Muscle layer of colon (tissue), 2 donors: ENCODE measurements around the gene ZNF804B.

Experiments
- H3K27ac ChIP-seq: one replicate; pipeline ENCODE4 v1.7.0; 2013; ENCODE audit warnings: low read depth, mild to moderate bottlenecking, low read length, moderate library complexity
- H3K27me3 ChIP-seq, 2 donors: one replicate each; pipeline ENCODE4 v1.7.0; 2013; ENCODE audit warnings: low read length in 2 of 2, mild to moderate bottlenecking in 2 of 2; ENCODE audit not compliant: insufficient read depth in 2 of 2, control insufficient read depth in 1 of 2
- H3K36me3 ChIP-seq: one replicate; pipeline ENCODE4 v1.7.0; 2013; ENCODE audit warnings: mild to moderate bottlenecking, low read length; ENCODE audit not compliant: insufficient read depth
- H3K4me1 ChIP-seq: one replicate; pipeline ENCODE4 v1.7.0; 2013; ENCODE audit warnings: mild to moderate bottlenecking, low read length; ENCODE audit not compliant: insufficient read depth
- H3K4me3 ChIP-seq, 2 donors: one replicate each; pipeline ENCODE4 v1.7.0; 2013; ENCODE audit warnings: low read length in 2 of 2, low read depth in 1 of 2, mild to moderate bottlenecking in 1 of 2, moderate library complexity in 1 of 2
- H3K9ac ChIP-seq: one replicate; pipeline ENCODE4 v1.7.0; 2013; ENCODE audit warnings: low read length
- H3K9me3 ChIP-seq: one replicate; pipeline ENCODE4 v1.7.0; 2013; ENCODE audit warnings: mild to moderate bottlenecking, low read length
- donor health status: abdominal sarcoma.
- donor health status: Adenocarcinoma of cecum.

The ZNF804B gene

GRCh38 chr7:88842201-88842600, 82.7 kb downstream of the ZNF804B start:
- Histone ChIP-seq H3K9ac (no peak overlapping the region), H3K9me3 (no peaks in the 10 kb centered on the region), H3K27me3 (no peaks in the 10 kb centered on the region), H3K36me3 (no peaks in the 10 kb centered on the region), H3K4me1 (no peaks in the 10 kb centered on the region), H3K4me3 (no peak overlapping the region), H3K27ac (no peak overlapping the region)

DNA sequence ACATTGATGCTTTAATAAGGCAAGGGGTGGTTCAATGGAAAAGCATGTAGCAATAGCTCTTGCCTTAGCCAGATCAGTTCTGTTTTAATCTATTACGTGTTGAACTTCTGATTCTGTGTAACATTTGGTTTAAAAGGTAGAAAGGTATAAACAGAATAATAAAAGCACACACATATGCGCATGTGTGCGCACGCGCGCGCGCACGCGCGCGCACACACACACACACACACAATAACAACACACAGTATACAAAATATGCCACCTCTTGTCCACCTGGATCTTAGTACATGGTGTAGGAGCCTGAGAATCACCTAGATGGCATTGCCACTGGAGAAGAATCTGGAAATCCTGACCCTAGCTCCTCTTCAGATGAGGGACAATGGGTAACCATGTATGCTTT, 85.6 kb downstream of the ZNF804B start:
- no peaks in the 10 kb centered on the region for H3K4me1 ChIP-seq
- no peak overlapping the region for H3K27ac ChIP-seq
- H3K27me3 ChIP-seq: no peaks in the 10 kb centered on the region
- no peaks in the 10 kb centered on the region for H3K36me3 ChIP-seq
- no peaks in the 10 kb centered on the region for H3K9me3 ChIP-seq
- H3K9ac ChIP-seq: no peak overlapping the region
- H3K4me3 ChIP-seq: no peak overlapping the region

DNA sequence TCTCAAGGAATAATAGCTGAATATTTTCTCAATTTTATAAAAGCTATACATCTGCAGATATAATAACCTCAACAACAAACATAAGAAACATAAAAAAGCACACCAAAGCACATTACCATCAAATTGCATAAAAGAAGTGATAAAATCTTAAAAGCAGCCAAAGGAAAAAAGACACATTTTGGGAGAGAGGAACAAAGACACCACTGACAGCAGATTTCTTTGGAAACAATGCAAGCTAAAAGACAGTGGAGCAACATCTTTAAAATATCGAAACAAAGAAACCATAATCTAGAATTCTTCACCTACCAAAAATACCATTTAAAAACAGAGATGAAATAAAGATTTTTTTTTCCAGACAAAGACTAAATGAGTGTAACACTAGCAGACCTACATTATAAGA, 91.7 kb downstream of the ZNF804B start:
- Histone ChIP-seq H3K4me3 (no peak overlapping the region), H3K27me3 (no peaks in the 10 kb centered on the region), H3K4me1 (no peaks in the 10 kb centered on the region), H3K36me3 (no peaks in the 10 kb centered on the region), H3K9ac (no peak overlapping the region), H3K9me3 (no peaks in the 10 kb centered on the region), H3K27ac (no peak overlapping the region)

DNA sequence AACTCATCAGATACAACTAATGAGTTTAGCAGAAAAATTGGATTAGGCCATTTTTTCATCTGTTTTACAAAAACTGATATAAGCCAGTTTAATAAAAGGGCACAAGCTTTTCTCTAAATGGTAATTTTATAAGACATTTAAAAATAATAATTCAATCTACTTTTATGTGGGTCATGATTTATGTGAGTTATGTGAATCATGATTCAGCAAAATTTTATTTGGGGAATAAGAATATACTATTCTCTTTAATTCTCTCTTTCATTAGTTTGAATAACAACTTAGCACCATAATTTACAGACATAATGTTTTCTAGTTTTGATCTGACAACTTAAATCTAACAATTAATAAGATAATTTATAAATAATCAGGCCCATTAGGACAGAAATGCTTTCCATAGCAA, 99.8 kb downstream of the ZNF804B start:
- H3K36me3 ChIP-seq: no peaks in the 10 kb centered on the region

DNA sequence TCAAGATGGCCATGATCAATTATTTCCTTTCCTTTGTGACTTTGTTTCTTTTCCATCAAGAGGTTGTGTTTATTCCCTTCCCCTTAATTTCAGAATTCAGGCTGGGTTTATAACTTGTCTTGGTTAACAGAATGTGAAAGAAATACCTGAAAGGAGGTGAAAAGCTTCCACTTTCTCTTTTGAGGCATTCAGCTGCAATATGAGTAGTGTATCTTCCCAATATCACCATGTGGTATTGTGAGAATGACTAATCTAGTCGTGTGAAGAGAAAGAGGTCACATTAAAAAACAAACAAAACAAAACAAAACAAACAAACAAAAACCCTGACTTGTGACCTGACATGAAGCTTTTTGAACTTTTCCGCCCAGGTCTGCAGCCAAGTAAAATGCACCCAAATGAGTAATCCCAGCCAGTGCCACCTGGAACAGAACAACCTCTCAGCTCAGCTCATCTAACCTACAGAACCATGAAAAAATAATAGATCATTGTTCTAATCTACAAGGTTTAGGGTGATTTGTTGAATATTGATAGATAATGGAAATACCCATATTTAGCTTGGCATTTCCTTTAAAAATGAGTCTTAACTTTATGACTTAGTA, 106.9 kb downstream of the ZNF804B start:
- Histone ChIP-seq H3K9ac (no peak overlapping the region), H3K27me3 (no peaks in the 10 kb centered on the region), H3K4me3 (no peak overlapping the region), H3K36me3 (no peaks in the 10 kb centered on the region), H3K9me3 (peaks cover 5% of the 10 kb centered on the region), H3K27ac (no peak overlapping the region), H3K4me1 (no peaks in the 10 kb centered on the region)

More for the DNA sequence above, 99.8 kb downstream of the ZNF804B start:
- Histone ChIP-seq H3K27ac (no peak overlapping the region), H3K27me3 (no peaks in the 10 kb centered on the region), H3K4me3 (no peak overlapping the region), H3K4me1 (no peaks in the 10 kb centered on the region), H3K9ac (no peak overlapping the region), H3K9me3 (no peaks in the 10 kb centered on the region)

DNA sequence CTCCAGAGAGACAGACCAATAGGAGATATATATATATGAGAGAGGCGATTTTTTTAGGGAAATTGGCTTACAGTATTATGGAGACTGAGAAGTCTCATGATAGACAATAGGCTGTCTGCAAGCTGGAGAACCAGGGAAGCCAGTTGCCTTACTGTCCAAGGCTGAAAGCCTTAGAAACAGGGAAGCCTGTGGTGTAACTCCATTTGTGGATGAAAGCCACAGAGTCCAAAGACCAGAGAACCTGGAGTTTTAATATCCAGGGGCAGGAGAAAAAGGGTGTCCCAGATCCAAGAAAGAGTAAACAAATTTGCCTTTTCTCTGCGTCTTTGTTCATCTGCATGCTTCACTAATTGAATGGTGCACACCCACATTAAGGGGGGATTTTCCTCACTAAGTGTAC, 107.7 kb downstream of the ZNF804B start:
- Histone ChIP-seq H3K4me1 (no peaks in the 10 kb centered on the region), H3K9ac (no peak overlapping the region), H3K36me3 (no peaks in the 10 kb centered on the region), H3K9me3 (peaks cover 5% of the 10 kb centered on the region), H3K4me3 (no peak overlapping the region), H3K27me3 (no peaks in the 10 kb centered on the region), H3K27ac (no peak overlapping the region)

GRCh38 chr7:88868456-88868855, 109.0 kb downstream of the ZNF804B start:
- Histone ChIP-seq H3K4me1 (no peaks in the 10 kb centered on the region), H3K9me3 (peaks cover 5% of the 10 kb centered on the region), H3K36me3 (no peaks in the 10 kb centered on the region), H3K4me3 (no peak overlapping the region), H3K27me3 (no peaks in the 10 kb centered on the region), H3K27ac (no peak overlapping the region), H3K9ac (no peak overlapping the region)

DNA sequence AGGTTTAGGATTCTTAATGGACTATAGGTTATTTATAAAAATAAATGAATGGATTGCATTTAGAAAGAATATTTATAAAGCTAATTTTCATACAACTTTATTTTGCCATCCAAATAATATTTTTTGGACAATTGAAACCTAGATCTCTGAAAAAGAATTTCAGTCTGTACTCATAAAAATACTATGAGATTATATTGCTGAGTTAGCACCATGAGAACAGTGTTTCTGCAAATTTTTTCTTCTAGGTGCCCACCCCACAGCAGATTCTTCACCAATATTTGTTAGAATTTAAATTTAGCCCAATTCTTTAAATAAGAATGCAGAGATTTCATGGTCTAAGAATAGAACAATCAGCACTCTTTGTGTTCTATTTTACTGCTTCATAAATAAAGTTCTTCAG, 121.6 kb downstream of the ZNF804B start:
- Histone ChIP-seq H3K9me3 (no peaks in the 10 kb centered on the region), H3K36me3 (no peaks in the 10 kb centered on the region), H3K9ac (no peak overlapping the region), H3K27me3 (no peaks in the 10 kb centered on the region), H3K27ac (no peak overlapping the region), H3K4me3 (no peak overlapping the region), H3K4me1 (no peaks in the 10 kb centered on the region)

GRCh38 chr7:88885131-88885530, 125.6 kb downstream of the ZNF804B start:
- H3K4me3 ChIP-seq: no peak overlapping the region

DNA sequence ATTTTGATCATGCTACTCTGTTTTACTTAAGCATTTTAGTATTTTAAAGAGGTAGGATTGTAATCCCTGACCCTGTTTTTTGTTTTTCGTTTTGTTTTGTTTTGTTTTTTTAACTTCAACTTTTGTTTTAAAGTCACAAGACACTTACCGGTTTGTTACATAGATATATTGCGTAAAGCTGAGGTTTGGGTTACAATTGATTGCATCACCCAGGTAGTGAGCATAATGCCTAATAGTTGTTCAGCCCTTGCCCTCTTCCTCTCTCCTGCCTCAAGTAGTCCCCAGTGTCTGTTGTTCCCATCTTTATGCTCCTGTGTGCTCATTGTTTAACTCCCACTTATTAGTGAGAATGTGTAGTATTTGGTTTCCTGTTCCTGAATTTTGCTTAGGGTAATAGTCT, 129.2 kb downstream of the ZNF804B start:
- Histone ChIP-seq H3K36me3 (no peaks in the 10 kb centered on the region), H3K9ac (no peak overlapping the region), H3K4me1 (no peaks in the 10 kb centered on the region), H3K9me3 (no peaks in the 10 kb centered on the region), H3K27ac (no peak overlapping the region), H3K4me3 (no peak overlapping the region), H3K27me3 (no peaks in the 10 kb centered on the region)

More at GRCh38 chr7:88885131-88885530, 125.6 kb downstream of the ZNF804B start:
- no peaks in the 10 kb centered on the region for H3K27me3 ChIP-seq
- H3K9ac ChIP-seq: no peak overlapping the region
- H3K36me3 ChIP-seq: no peaks in the 10 kb centered on the region
- H3K4me1 ChIP-seq: no peaks in the 10 kb centered on the region
- no peaks in the 10 kb centered on the region for H3K9me3 ChIP-seq
- no peak overlapping the region for H3K27ac ChIP-seq

GRCh38 chr7:88910516-88910915, 151.0 kb downstream of the ZNF804B start:
- Histone ChIP-seq H3K9me3 (no peaks in the 10 kb centered on the region), H3K9ac (no peak overlapping the region), H3K4me1 (no peaks in the 10 kb centered on the region), H3K36me3 (no peaks in the 10 kb centered on the region), H3K27me3 (no peaks in the 10 kb centered on the region), H3K27ac (no peak overlapping the region), H3K4me3 (no peak overlapping the region)

GRCh38 chr7:88912852-88913251, 153.4 kb downstream of the ZNF804B start:
- Histone ChIP-seq H3K36me3 (no peaks in the 10 kb centered on the region), H3K4me3 (no peak overlapping the region), H3K4me1 (no peaks in the 10 kb centered on the region), H3K27me3 (no peaks in the 10 kb centered on the region), H3K9ac (no peak overlapping the region), H3K9me3 (no peaks in the 10 kb centered on the region), H3K27ac (no peak overlapping the region)
